ENCODE results near the gene PRIMPOL. TPM values are rescaled to one million over a fixed set of nuclear protein-coding genes. Genes with fewer than 3 reads are reported as not detected.

The PRIMPOL gene
- total and polyA plus RNA-seq, 2 experiments from 2014 or later, result 9.1 to 14.5 TPM

GRCh38 chr4:184684491-184685189, 35.1 kb downstream of the PRIMPOL start:
- no peaks in the 10 kb centered on the region for H3K9me3 ChIP-seq (ENCODE audit: low read depth)
- H3K79me2 ChIP-seq, result no peaks in the 10 kb centered on the region
- no peak overlapping the region for H3K4me3 ChIP-seq
- DNase-seq (ENCODE audit: low spot score), result no peak
- no peaks in the 10 kb centered on the region for H4K20me1 ChIP-seq (ENCODE audit: insufficient read depth, poor library complexity, severe bottlenecking)
- H3K36me3 ChIP-seq (replicated peaks; ENCODE audit: insufficient read depth, low read depth), result no peaks in the 10 kb centered on the region
- no peaks in the 10 kb centered on the region for H3K9me2 ChIP-seq (replicated peaks; ENCODE audit: insufficient read depth)
- 84% methylated on average over 5 of the region's 5 CpGs for WGBS (ENCODE audit: low lambda C conversion rate, missing lambda C conversion rate)
- no peaks in the 10 kb centered on the region for H3K27me3 ChIP-seq
- no peak overlapping the region for H3K27ac ChIP-seq
- no peak for TF ChIP-seq EZH2phosphoT487 (IDR thresholded peaks at IDR 0.05; ENCODE audit: low read depth, severe bottlenecking, unreplicated experiment)
- H3K4me2 ChIP-seq, result no peak overlapping the region
- H3K4me1 ChIP-seq (ENCODE audit: insufficient read depth), result no peaks in the 10 kb centered on the region
- no peak overlapping the region for H2AFZ ChIP-seq

DNA sequence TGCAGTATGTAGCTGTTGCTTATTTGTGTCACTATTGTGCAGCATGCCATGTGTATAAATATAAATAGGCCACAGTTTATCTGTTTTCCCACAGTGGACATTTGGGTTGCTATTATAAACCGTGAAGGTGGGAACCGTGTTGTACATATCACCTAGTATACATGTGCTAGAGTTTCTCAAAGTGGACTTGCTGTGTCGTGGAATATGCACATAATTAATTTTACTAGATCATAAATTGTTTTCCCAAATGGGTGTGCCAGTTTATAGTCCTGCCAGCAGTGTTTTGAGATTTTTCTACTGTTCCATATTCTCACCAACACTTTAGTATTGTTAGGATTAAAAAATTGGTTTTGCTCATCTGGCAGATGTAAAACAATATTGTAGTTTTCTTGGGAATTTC, 38.5 kb downstream of the PRIMPOL start:
- no peaks in the 10 kb centered on the region for H3K4me1 ChIP-seq (ENCODE audit: insufficient read depth)
- no peaks in the 10 kb centered on the region for H3K9me3 ChIP-seq (ENCODE audit: low read depth)
- H3K27ac ChIP-seq, result no peak overlapping the region
- H3K36me3 ChIP-seq (replicated peaks; ENCODE audit: insufficient read depth, low read depth), result no peaks in the 10 kb centered on the region
- no peaks in the 10 kb centered on the region for H3K27me3 ChIP-seq
- no peak for DNase-seq (ENCODE audit: low spot score)
- H4K20me1 ChIP-seq (ENCODE audit: insufficient read depth, poor library complexity, severe bottlenecking), result no peaks in the 10 kb centered on the region
- WGBS (ENCODE audit: low lambda C conversion rate, missing lambda C conversion rate), result 61% methylated on average over 3 of the region's 3 CpGs
- H3K9me2 ChIP-seq (replicated peaks; ENCODE audit: insufficient read depth), result no peaks in the 10 kb centered on the region
- no peaks in the 10 kb centered on the region for H3K79me2 ChIP-seq
- H3K4me3 ChIP-seq, result no peak overlapping the region
- TF ChIP-seq EZH2phosphoT487 (IDR thresholded peaks at IDR 0.05; ENCODE audit: low read depth, severe bottlenecking, unreplicated experiment) (no peak), EZH2 (IDR thresholded peaks at IDR 0.05; ENCODE audit: borderline replicate concordance) (no peak)
- TF ChIP-seq, protein P1, sequence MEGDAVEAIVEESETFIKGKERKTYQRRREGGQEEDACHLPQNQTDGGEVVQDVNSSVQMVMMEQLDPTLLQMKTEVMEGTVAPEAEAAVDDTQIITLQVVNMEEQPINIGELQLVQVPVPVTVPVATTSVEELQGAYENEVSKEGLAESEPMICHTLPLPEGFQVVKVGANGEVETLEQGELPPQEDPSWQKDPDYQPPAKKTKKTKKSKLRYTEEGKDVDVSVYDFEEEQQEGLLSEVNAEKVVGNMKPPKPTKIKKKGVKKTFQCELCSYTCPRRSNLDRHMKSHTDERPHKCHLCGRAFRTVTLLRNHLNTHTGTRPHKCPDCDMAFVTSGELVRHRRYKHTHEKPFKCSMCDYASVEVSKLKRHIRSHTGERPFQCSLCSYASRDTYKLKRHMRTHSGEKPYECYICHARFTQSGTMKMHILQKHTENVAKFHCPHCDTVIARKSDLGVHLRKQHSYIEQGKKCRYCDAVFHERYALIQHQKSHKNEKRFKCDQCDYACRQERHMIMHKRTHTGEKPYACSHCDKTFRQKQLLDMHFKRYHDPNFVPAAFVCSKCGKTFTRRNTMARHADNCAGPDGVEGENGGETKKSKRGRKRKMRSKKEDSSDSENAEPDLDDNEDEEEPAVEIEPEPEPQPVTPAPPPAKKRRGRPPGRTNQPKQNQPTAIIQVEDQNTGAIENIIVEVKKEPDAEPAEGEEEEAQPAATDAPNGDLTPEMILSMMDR (IDR thresholded peaks at IDR 0.05; ENCODE audit: poor library complexity), result no peak
- H3K4me2 ChIP-seq, result no peak overlapping the region
- no peak overlapping the region for H2AFZ ChIP-seq

GRCh38 chr4:184688447-184688846, 38.9 kb downstream of the PRIMPOL start:
- TF ChIP-seq EZH2 (IDR thresholded peaks at IDR 0.05; ENCODE audit: borderline replicate concordance) (no peak), EZH2phosphoT487 (IDR thresholded peaks at IDR 0.05; ENCODE audit: low read depth, severe bottlenecking, unreplicated experiment) (no peak)
- TF ChIP-seq, protein P1 (IDR thresholded peaks at IDR 0.05; ENCODE audit: poor library complexity), result no peak
- no peak overlapping the region for H2AFZ ChIP-seq
- peak; percentile 13 for DNase-seq (ENCODE audit: low spot score)
- no peaks in the 10 kb centered on the region for H3K9me3 ChIP-seq (ENCODE audit: low read depth)
- 70% methylated on average over 11 of the region's 11 CpGs for WGBS (ENCODE audit: low lambda C conversion rate, missing lambda C conversion rate)
- H3K9me2 ChIP-seq (replicated peaks; ENCODE audit: insufficient read depth), result no peaks in the 10 kb centered on the region
- no peak overlapping the region for H3K4me3 ChIP-seq
- no peaks in the 10 kb centered on the region for H4K20me1 ChIP-seq (ENCODE audit: insufficient read depth, poor library complexity, severe bottlenecking)
- no peaks in the 10 kb centered on the region for H3K36me3 ChIP-seq (replicated peaks; ENCODE audit: insufficient read depth, low read depth)
- H3K27ac ChIP-seq, result no peak overlapping the region
- no peak overlapping the region for H3K4me2 ChIP-seq
- H3K4me1 ChIP-seq (ENCODE audit: insufficient read depth), result no peaks in the 10 kb centered on the region
- no peaks in the 10 kb centered on the region for H3K27me3 ChIP-seq
- H3K79me2 ChIP-seq, result no peaks in the 10 kb centered on the region

GRCh38 chr4:184689681-184690080, 40.1 kb downstream of the PRIMPOL start:
- no peak overlapping the region for H3K4me2 ChIP-seq
- no peak overlapping the region for H2AFZ ChIP-seq
- no peaks in the 10 kb centered on the region for H4K20me1 ChIP-seq (ENCODE audit: insufficient read depth, poor library complexity, severe bottlenecking)
- H3K9me2 ChIP-seq (replicated peaks; ENCODE audit: insufficient read depth), result no peaks in the 10 kb centered on the region
- no peaks in the 10 kb centered on the region for H3K36me3 ChIP-seq (replicated peaks; ENCODE audit: insufficient read depth, low read depth)
- no peak for TF ChIP-seq EZH2phosphoT487 (IDR thresholded peaks at IDR 0.05; ENCODE audit: low read depth, severe bottlenecking, unreplicated experiment)
- TF ChIP-seq EZH2 (IDR thresholded peaks at IDR 0.05; ENCODE audit: borderline replicate concordance), result no peak
- TF ChIP-seq, protein P1 (IDR thresholded peaks at IDR 0.05; ENCODE audit: poor library complexity), result no peak
- H3K27ac ChIP-seq, result no peak overlapping the region
- no peaks in the 10 kb centered on the region for H3K79me2 ChIP-seq
- no peaks in the 10 kb centered on the region for H3K27me3 ChIP-seq
- H3K4me1 ChIP-seq (ENCODE audit: insufficient read depth), result no peaks in the 10 kb centered on the region
- no peaks in the 10 kb centered on the region for H3K9me3 ChIP-seq (ENCODE audit: low read depth)
- WGBS (ENCODE audit: low lambda C conversion rate, missing lambda C conversion rate), result 61% methylated on average over 5 of the region's 5 CpGs
- H3K4me3 ChIP-seq, result no peak overlapping the region
- DNase-seq (ENCODE audit: low spot score), result no peak

Measured in hepatocyte (in vitro differentiated cells).